Measurements from ENCODE around the gene TMEM63A.
"Not testable (repeated sequence)": the region's sequence is repeated elsewhere in the genome, so short reads cannot be mapped to it uniquely, and the experiment has no call there.

TMEM63A gene

GRCh38 chr1:225815526-225816178, 66.5 kb downstream of the TMEM63A start:
- H3K9me3 Mint-ChIP-seq, result no peaks in the 10 kb centered on the region
- H3K36me3 Mint-ChIP-seq (ENCODE audit: low read depth), result no peaks in the 10 kb centered on the region
- H3K4me3 Mint-ChIP-seq, result no peak overlapping the region
- no peak for DNase-seq (ENCODE audit: low spot score)
- peaks cover 5% of the 10 kb centered on the region for H3K4me1 Mint-ChIP-seq (ENCODE audit: low read depth)
- no peak overlapping the region for H3K27ac Mint-ChIP-seq
- peaks cover 9% of the 10 kb centered on the region for H3K27me3 Mint-ChIP-seq (ENCODE audit: low read depth)

- H3K4me1 Mint-ChIP-seq (ENCODE audit: low read depth); H3K27ac Mint-ChIP-seq; DNase-seq (ENCODE audit: low spot score); H3K9me3 Mint-ChIP-seq; H3K4me3 Mint-ChIP-seq; H3K36me3 Mint-ChIP-seq (ENCODE audit: low read depth): not testable (repeated sequence)
- peaks cover 13% of the 10 kb centered on the region for H3K27me3 Mint-ChIP-seq (ENCODE audit: low read depth)
These were observed 67.1 kb downstream of the TMEM63A start for GRCh38 chr1:225815090-225815489.

- no peak overlapping the region for H3K27ac Mint-ChIP-seq
- H3K27me3 Mint-ChIP-seq (ENCODE audit: low read depth), result peaks cover 17% of the 10 kb centered on the region
- no peaks in the 10 kb centered on the region for H3K9me3 Mint-ChIP-seq
- no peak overlapping the region for H3K4me3 Mint-ChIP-seq
- H3K36me3 Mint-ChIP-seq (ENCODE audit: low read depth), result no peaks in the 10 kb centered on the region
- H3K4me1 Mint-ChIP-seq (ENCODE audit: low read depth), result peaks cover 10% of the 10 kb centered on the region
- no peak for DNase-seq (ENCODE audit: low spot score)
These were observed 67.8 kb downstream of the TMEM63A start for GRCh38 chr1:225814381-225814780.

GRCh38 chr1:225813214-225813964, 68.8 kb downstream of the TMEM63A start:
- no peaks in the 10 kb centered on the region for H3K9me3 Mint-ChIP-seq
- H3K27me3 Mint-ChIP-seq (ENCODE audit: low read depth), result peaks cover 17% of the 10 kb centered on the region
- H3K27ac Mint-ChIP-seq, result no peak overlapping the region
- H3K4me1 Mint-ChIP-seq (ENCODE audit: low read depth), result peaks cover 11% of the 10 kb centered on the region
- H3K36me3 Mint-ChIP-seq (ENCODE audit: low read depth), result no peaks in the 10 kb centered on the region
- no peak for DNase-seq (ENCODE audit: low spot score)
- H3K4me3 Mint-ChIP-seq, result no peak overlapping the region

- no peak for DNase-seq (ENCODE audit: low spot score)
- no peaks in the 10 kb centered on the region for H3K9me3 Mint-ChIP-seq
- H3K4me1 Mint-ChIP-seq (ENCODE audit: low read depth), result peaks cover 9% of the 10 kb centered on the region
- H3K27ac Mint-ChIP-seq, result no peak overlapping the region
- H3K4me3 Mint-ChIP-seq, result no peak overlapping the region
- peaks cover 17% of the 10 kb centered on the region for H3K27me3 Mint-ChIP-seq (ENCODE audit: low read depth)
- H3K36me3 Mint-ChIP-seq (ENCODE audit: low read depth), result no peaks in the 10 kb centered on the region
These were observed 69.5 kb downstream of the TMEM63A start for GRCh38 chr1:225812488-225813213.

- H3K27ac Mint-ChIP-seq, result no peak overlapping the region
- no peaks in the 10 kb centered on the region for H3K36me3 Mint-ChIP-seq (ENCODE audit: low read depth)
- peaks cover 17% of the 10 kb centered on the region for H3K27me3 Mint-ChIP-seq (ENCODE audit: low read depth)
- H3K9me3 Mint-ChIP-seq, result no peaks in the 10 kb centered on the region
- no peak for DNase-seq (ENCODE audit: low spot score)
- H3K4me1 Mint-ChIP-seq (ENCODE audit: low read depth), result peaks cover 7% of the 10 kb centered on the region
- no peak overlapping the region for H3K4me3 Mint-ChIP-seq
These were observed 70.3 kb downstream of the TMEM63A start for GRCh38 chr1:225811622-225812487.

- DNase-seq (ENCODE audit: low spot score); H3K9me3 Mint-ChIP-seq; H3K27ac Mint-ChIP-seq; H3K36me3 Mint-ChIP-seq (ENCODE audit: low read depth); H3K4me1 Mint-ChIP-seq (ENCODE audit: low read depth): not testable (repeated sequence)
- H3K27me3 Mint-ChIP-seq (ENCODE audit: low read depth), result peaks cover 17% of the 10 kb centered on the region
- peak overlapping the region; percentile 83 for H3K4me3 Mint-ChIP-seq
These were observed 71.3 kb downstream of the TMEM63A start for GRCh38 chr1:225810579-225811538.

- H3K9me3 Mint-ChIP-seq, result no peaks in the 10 kb centered on the region
- no peaks in the 10 kb centered on the region for H3K36me3 Mint-ChIP-seq (ENCODE audit: low read depth)
- H3K27me3 Mint-ChIP-seq (ENCODE audit: low read depth), result peaks cover 17% of the 10 kb centered on the region
- peak; percentile 76 for DNase-seq (ENCODE audit: low spot score)
- H3K4me1 Mint-ChIP-seq (ENCODE audit: low read depth), result peaks cover 7% of the 10 kb centered on the region
- peak within 1 kb of the TSS; percentile 83 for H3K4me3 Mint-ChIP-seq
- no peak within 1 kb of the TSS for H3K27ac Mint-ChIP-seq
These were observed 72.2 kb downstream of the TMEM63A start, which contains the start of gene EPHX1 for GRCh38 chr1:225809842-225810578. TSS of gene EPHX1 (plus strand) at chr1:225810124. CDS start at chr1:225828730, 18,606 bp downstream.

GRCh38 chr1:225808136-225808535, 74.0 kb downstream of the TMEM63A start:
- Mint-ChIP-seq H3K27ac (no peak overlapping the region), H3K4me1 (ENCODE audit: low read depth) (peaks cover 7% of the 10 kb centered on the region)

GRCh38 chr1:225806736-225807135, 75.4 kb downstream of the TMEM63A start:
- not testable (repeated sequence) for H3K36me3 Mint-ChIP-seq (ENCODE audit: low read depth); DNase-seq (ENCODE audit: low spot score); H3K4me3 Mint-ChIP-seq; H3K4me1 Mint-ChIP-seq (ENCODE audit: low read depth); H3K27ac Mint-ChIP-seq; H3K9me3 Mint-ChIP-seq
- peaks cover 14% of the 10 kb centered on the region for H3K27me3 Mint-ChIP-seq (ENCODE audit: low read depth)

More at GRCh38 chr1:225808136-225808535, 74.0 kb downstream of the TMEM63A start:
- no peaks in the 10 kb centered on the region for H3K36me3 Mint-ChIP-seq (ENCODE audit: low read depth)
- H3K27me3 Mint-ChIP-seq (ENCODE audit: low read depth), result peaks cover 17% of the 10 kb centered on the region
- DNase-seq (ENCODE audit: low spot score), result no peak
- no peak overlapping the region for H3K4me3 Mint-ChIP-seq
- H3K9me3 Mint-ChIP-seq, result no peaks in the 10 kb centered on the region

GRCh38 chr1:225806249-225806648, 75.9 kb downstream of the TMEM63A start:
- Mint-ChIP-seq H3K27me3 (ENCODE audit: low read depth) (peaks cover 13% of the 10 kb centered on the region), H3K36me3 (ENCODE audit: low read depth) (no peaks in the 10 kb centered on the region), H3K27ac (no peak overlapping the region), H3K4me1 (ENCODE audit: low read depth) (peaks cover 7% of the 10 kb centered on the region), H3K4me3 (no peak overlapping the region), H3K9me3 (no peaks in the 10 kb centered on the region)
- DNase-seq (ENCODE audit: low spot score), result no peak

GRCh38 chr1:225801146-225801545, 81.0 kb downstream of the TMEM63A start:
- not testable (repeated sequence) for H3K9me3 Mint-ChIP-seq; DNase-seq (ENCODE audit: low spot score); H3K27me3 Mint-ChIP-seq (ENCODE audit: low read depth); H3K4me3 Mint-ChIP-seq; H3K27ac Mint-ChIP-seq; H3K36me3 Mint-ChIP-seq (ENCODE audit: low read depth); H3K4me1 Mint-ChIP-seq (ENCODE audit: low read depth)

All from T-helper 2 cell treated with Interferon-gamma antibody and Interleukin-4, amounts not matched to agents 5 μg/mL and 100 μg/mL, for 36 hours (primary cell).